DND-41 (cell line): Measurements from ENCODE around the gene CLCNKB.

Experiments used
- ATAC-seq: fragments of 200-7000 bp; cut with Tn5 transposase; 3 replicates; pipeline ENCODE4 v1.9.1; 2021; ENCODE audit warnings: low read depth; ENCODE audit not compliant: insufficient read depth
- DNase-seq: peaks from one replicate; pipeline ENCODE4 v3.0.0-alpha.2; 2020
- H2AFZ ChIP-seq: 2 replicates; pipeline ENCODE4 v1.6.0; 2012; ENCODE audit warnings: low read depth, low read length
- H3K27ac ChIP-seq: 2 replicates; pipeline ENCODE4 v1.5.1; 2012; ENCODE audit warnings: low read length, inconsistent platforms
- H3K27me3 ChIP-seq: fragments of 200-600 bp; sonication (generic); 2 replicates; pipeline ENCODE4 v1.6.0; 2012; ENCODE audit warnings: low read length, mild to moderate bottlenecking, inconsistent platforms; ENCODE audit not compliant: insufficient read depth, poor library complexity
- H3K36me3 ChIP-seq: 2 replicates; pipeline ENCODE4 v1.5.1; 2012; ENCODE audit warnings: low read length, inconsistent platforms; ENCODE audit not compliant: insufficient read depth
- H3K4me1 ChIP-seq: 2 replicates; pipeline ENCODE4 v1.5.1; 2012; ENCODE audit warnings: mild to moderate bottlenecking, low read length; ENCODE audit not compliant: insufficient read depth
- H3K4me2 ChIP-seq: 2 replicates; pipeline ENCODE4 v1.6.0; 2012; ENCODE audit warnings: mild to moderate bottlenecking, moderate library complexity, low read length, inconsistent platforms; ENCODE audit not compliant: insufficient read depth
- H3K4me3 ChIP-seq, 2 experiments: fragments of 200-600 bp in 1 of 2; shearing (Covaris generic) in 1 of 2; 2 replicates each; pipeline ENCODE4 v1.5.1; 2012 to 2016; ENCODE audit warnings: inconsistent platforms in 2 of 2, low read length in 2 of 2, mild to moderate bottlenecking in 2 of 2, low read depth in 1 of 2, moderate library complexity in 1 of 2
- H3K79me2 ChIP-seq: 2 replicates; pipeline ENCODE4 v1.6.0; 2012; ENCODE audit warnings: low read length, inconsistent platforms; ENCODE audit not compliant: insufficient read depth
- H3K9ac ChIP-seq: 2 replicates; pipeline ENCODE4 v1.6.0; 2012; ENCODE audit warnings: low read depth, mild to moderate bottlenecking, inconsistent platforms, low read length, moderate library complexity
- H3K9me3 ChIP-seq: 2 replicates; pipeline ENCODE4 v1.5.1; 2012; ENCODE audit warnings: low read length, moderate library complexity, mild to moderate bottlenecking, inconsistent platforms; ENCODE audit not compliant: insufficient read depth, severe bottlenecking
- H4K20me1 ChIP-seq: 2 replicates; pipeline ENCODE4 v1.6.0; 2012; ENCODE audit warnings: low read length; ENCODE audit not compliant: insufficient read depth
- CTCF ChIP-seq: IDR thresholded peaks from 2 replicates; pipeline ENCODE4 v1.5.1; 2012; ENCODE audit warnings: borderline replicate concordance, low read length, moderate library complexity, mild to moderate bottlenecking; ENCODE audit not compliant: poor library complexity, severe bottlenecking; ENCODE audit errors: extremely low read depth
- EZH2 ChIP-seq: IDR thresholded peaks from 3 replicates; pipeline ENCODE4 v1.6.1; 2012; ENCODE audit warnings: borderline replicate concordance, low read depth, mild to moderate bottlenecking, moderate library complexity, low read length, inconsistent platforms; ENCODE audit not compliant: severe bottlenecking

CLCNKB gene

DNA sequence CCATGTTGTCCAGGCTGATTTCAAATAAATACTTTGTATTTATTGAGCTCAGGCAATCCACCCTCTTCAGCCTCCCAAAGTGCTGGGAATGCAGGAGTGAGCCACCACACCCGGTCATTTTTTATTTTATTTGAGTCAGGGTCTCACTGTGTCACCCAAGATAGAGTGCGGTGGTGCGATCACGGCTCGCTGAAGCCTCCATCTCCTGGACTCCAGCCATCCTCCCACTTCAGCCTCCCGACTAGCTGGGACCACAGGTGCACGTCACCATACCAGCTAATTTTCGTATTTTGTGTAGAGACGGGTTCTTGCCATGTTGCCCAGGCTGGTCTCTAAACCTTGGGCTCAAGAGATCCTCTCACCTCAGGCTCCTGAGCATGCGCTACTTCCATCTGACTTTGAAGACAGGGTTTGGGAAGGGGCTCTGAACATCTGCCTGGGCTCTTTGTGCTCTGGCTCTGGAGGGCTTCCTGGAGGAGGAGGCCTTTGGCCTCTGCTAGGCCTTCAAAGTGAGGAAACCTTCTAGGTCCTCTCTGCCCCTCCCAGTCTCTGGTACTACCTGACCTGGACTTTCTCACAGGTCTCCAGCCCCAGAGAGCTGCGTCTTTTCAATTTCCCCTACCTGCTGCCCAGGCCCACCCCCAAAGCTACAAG is 31.5 kb upstream of the CLCNKB start:
- TF ChIP-seq CTCF (no peak), EZH2 (no peak)
- Histone ChIP-seq H3K9me3 (no peaks in the 10 kb centered on the region), H3K4me2 (no peak overlapping the region), H2AFZ (no peak overlapping the region), H3K27ac (no peak overlapping the region), H3K79me2 (no peaks in the 10 kb centered on the region), H3K27me3 (no peaks in the 10 kb centered on the region), H3K4me3 (no peak overlapping the region), H4K20me1 (0 out of 2 replicates have a peak, but pooled peaks cover 3% of the 10 kb centered on the region), H3K4me1 (no peaks in the 10 kb centered on the region), H3K9ac (no peak overlapping the region), H3K36me3 (no peaks in the 10 kb centered on the region)
- no peak for DNase-seq
- ATAC-seq = no peak

GRCh38 chr1:16012590-16013219 is 30.9 kb upstream of the CLCNKB start:
- no peak overlapping the region for H3K27ac ChIP-seq
- no peak for ATAC-seq
- H3K4me1 ChIP-seq = no peaks in the 10 kb centered on the region
- no peaks in the 10 kb centered on the region for H3K79me2 ChIP-seq
- no peaks in the 10 kb centered on the region for H3K9me3 ChIP-seq
- no peaks in the 10 kb centered on the region for H3K27me3 ChIP-seq
- no peak overlapping the region for H3K9ac ChIP-seq
- H3K4me2 ChIP-seq = no peak overlapping the region
- H3K36me3 ChIP-seq = no peaks in the 10 kb centered on the region
- no peak overlapping the region for H3K4me3 ChIP-seq
- 0 out of 2 replicates have a peak, but pooled peaks cover 3% of the 10 kb centered on the region for H4K20me1 ChIP-seq
- TF ChIP-seq CTCF (no peak), EZH2 (no peak)
- DNase-seq = no peak
- no peak overlapping the region for H2AFZ ChIP-seq

DNA sequence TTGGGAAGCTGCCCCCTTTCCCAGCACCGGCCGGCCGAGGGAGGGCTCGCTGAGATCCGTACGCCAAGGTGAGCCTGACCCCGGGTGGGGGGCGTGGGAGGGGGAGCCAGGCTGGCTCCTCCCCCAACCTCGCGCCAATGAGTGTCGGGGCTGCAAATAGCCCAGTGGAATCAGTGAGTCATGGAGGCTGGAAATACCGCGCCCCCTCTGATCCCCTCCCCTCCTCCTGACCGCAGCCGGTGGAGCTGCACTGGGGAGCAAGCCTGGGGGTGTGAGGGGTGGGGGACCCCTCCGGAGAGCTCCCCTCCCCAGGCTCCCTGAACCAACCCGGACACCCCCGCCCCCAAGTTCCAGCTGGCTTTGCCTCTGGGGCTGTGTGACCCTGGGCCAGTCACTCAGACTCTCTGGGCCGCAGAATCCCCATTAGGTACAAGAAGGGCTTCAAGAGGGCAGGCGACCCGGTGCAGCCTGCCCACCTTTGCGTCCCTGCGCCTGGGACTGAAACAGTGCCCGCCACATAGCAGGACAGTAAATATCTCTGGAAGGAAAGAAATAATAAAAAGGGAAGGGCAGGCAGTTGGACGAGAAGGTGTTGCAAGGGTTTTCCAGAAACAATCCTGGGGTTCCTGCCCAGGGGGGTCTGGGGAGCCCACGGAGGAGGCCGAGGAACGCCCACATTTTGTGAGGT is 30.2 kb upstream of the CLCNKB start:
- no peak overlapping the region for H3K9ac ChIP-seq

More for the DNA sequence above, 30.2 kb upstream of the CLCNKB start:
- Histone ChIP-seq H3K27me3 (no peaks in the 10 kb centered on the region), H3K4me2 (no peak overlapping the region), H4K20me1 (0 out of 2 replicates have a peak, but pooled peaks cover 9% of the 10 kb centered on the region), H3K9me3 (no peaks in the 10 kb centered on the region), H3K4me1 (no peaks in the 10 kb centered on the region), H3K27ac (no peak overlapping the region), H3K4me3 (no peak overlapping the region), H3K79me2 (no peaks in the 10 kb centered on the region), H2AFZ (no peak overlapping the region), H3K36me3 (no peaks in the 10 kb centered on the region)
- ATAC-seq (no peak), DNase-seq (no peak)
- TF ChIP-seq EZH2 (no peak), CTCF (no peak)
